Activated T-cell treated with anti-CD3 and anti-CD28 coated beads, Interleukin-2, amount 50 U/mL, for 24 hours (primary cell): ENCODE results near the gene GLRX5.
"Not testable (repeated sequence)": the region's sequence is repeated elsewhere in the genome, so short reads cannot be mapped to it uniquely, and the experiment has no call there.

ENCODE experiments used
- DNase-seq: peaks from one replicate; pipeline ENCODE4 v3.0.0-alpha.2; 2020
- H3K27ac Mint-ChIP-seq: 2 replicates; pipeline ENCODE4 v1.8.0; 2020; ENCODE audit warnings: mild to moderate bottlenecking, mixed read lengths
- H3K27me3 Mint-ChIP-seq: 2 replicates; pipeline ENCODE4 v1.8.0; 2020; ENCODE audit warnings: mixed read lengths
- H3K36me3 Mint-ChIP-seq: 2 replicates; pipeline ENCODE4 v1.8.0; 2020; ENCODE audit warnings: low read depth, mixed read lengths
- H3K4me1 Mint-ChIP-seq: 2 replicates; pipeline ENCODE4 v1.8.0; 2020; ENCODE audit warnings: low read depth, mixed read lengths
- H3K4me3 Mint-ChIP-seq: 2 replicates; pipeline ENCODE4 v1.8.0; 2020; ENCODE audit warnings: mild to moderate bottlenecking, moderate library complexity, mixed read lengths
- H3K9me3 Mint-ChIP-seq: 2 replicates; pipeline ENCODE4 v1.8.0; 2020; ENCODE audit warnings: mixed read lengths

The GLRX5 gene

GRCh38 chr14:95564060-95564459 is 29.2 kb downstream of the GLRX5 start:
- no peak overlapping the region for H3K27ac Mint-ChIP-seq
- no peaks in the 10 kb centered on the region for H3K9me3 Mint-ChIP-seq
- peaks cover 4% of the 10 kb centered on the region for H3K4me1 Mint-ChIP-seq

GRCh38 chr14:95569440-95569839 is 34.6 kb downstream of the GLRX5 start:
- Mint-ChIP-seq H3K36me3 (no peaks in the 10 kb centered on the region), H3K4me1 (no peaks in the 10 kb centered on the region), H3K27ac (no peak overlapping the region), H3K4me3 (no peak overlapping the region), H3K27me3 (peaks cover 5% of the 10 kb centered on the region), H3K9me3 (no peaks in the 10 kb centered on the region)
- no peak for DNase-seq

More at GRCh38 chr14:95564060-95564459, 29.2 kb downstream of the GLRX5 start:
- DNase-seq: no peak
- H3K27me3 Mint-ChIP-seq: peaks cover 13% of the 10 kb centered on the region
- no peak overlapping the region for H3K4me3 Mint-ChIP-seq
- H3K36me3 Mint-ChIP-seq: no peaks in the 10 kb centered on the region

DNA sequence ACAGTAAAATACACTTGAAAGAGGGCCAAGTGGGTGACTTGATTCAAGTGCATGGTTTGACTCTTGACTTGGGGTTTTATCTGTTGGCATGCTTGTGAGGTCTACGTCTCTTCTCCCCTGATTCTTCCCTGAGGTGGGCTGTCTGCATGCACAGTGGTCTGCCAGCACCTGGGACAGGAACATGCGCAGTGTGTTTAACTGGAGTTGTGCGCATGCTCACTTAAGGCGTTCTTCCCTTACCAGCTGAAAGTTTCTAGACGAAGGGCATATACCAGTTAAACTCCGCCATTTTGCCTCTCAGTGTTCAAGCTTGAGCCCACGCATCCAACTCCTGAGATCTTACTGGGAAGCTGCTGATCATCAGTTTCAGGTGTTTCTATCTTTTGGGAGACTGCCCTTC is 38.5 kb downstream of the GLRX5 start:
- peaks cover 22% of the 10 kb centered on the region for H3K27me3 Mint-ChIP-seq
- H3K9me3 Mint-ChIP-seq: no peaks in the 10 kb centered on the region
- no peak overlapping the region for H3K27ac Mint-ChIP-seq
- no peak overlapping the region for H3K4me3 Mint-ChIP-seq
- H3K36me3 Mint-ChIP-seq: no peaks in the 10 kb centered on the region
- no peak for DNase-seq
- no peaks in the 10 kb centered on the region for H3K4me1 Mint-ChIP-seq

DNA sequence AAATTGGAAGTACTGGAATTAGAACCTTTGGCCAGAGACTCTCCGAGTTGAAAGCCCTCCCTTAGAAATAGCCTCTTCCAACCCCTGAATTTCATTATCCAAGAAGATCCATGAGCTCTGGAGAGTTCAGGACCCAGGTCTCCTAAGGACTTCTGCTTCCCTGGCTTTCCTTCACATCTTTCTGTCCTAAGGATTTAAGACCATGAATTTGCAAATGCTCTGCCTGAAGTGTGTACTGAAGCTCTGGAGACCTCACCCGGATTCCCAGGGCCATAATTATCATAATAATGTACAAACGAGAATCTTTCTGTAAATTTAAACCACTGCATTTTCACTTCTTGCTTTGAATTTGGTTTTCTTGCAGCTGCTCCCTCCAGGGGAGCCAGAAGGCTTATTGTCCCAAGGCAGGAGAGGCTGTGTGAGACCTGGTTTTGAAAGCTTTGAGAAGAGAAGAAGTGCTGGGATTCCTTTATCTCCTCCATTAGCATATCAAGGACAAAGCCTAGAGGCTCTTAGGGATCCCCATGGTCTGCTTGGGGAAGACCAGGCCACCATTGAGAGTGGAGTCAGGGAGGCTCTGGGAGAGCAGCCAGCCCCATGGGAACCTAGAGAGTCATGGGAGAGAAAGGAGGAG is 41.1 kb downstream of the GLRX5 start:
- no peak for DNase-seq
- H3K27ac Mint-ChIP-seq: no peak overlapping the region
- H3K27me3 Mint-ChIP-seq: peaks cover 32% of the 10 kb centered on the region
- no peaks in the 10 kb centered on the region for H3K4me1 Mint-ChIP-seq
- H3K36me3 Mint-ChIP-seq: no peaks in the 10 kb centered on the region
- H3K9me3 Mint-ChIP-seq: no peaks in the 10 kb centered on the region
- H3K4me3 Mint-ChIP-seq: no peak overlapping the region

GRCh38 chr14:95577067-95577800 is 42.4 kb downstream of the GLRX5 start:
- H3K27me3 Mint-ChIP-seq: peaks cover 32% of the 10 kb centered on the region
- no peak for DNase-seq
- H3K4me1 Mint-ChIP-seq: no peaks in the 10 kb centered on the region
- H3K9me3 Mint-ChIP-seq: no peaks in the 10 kb centered on the region
- H3K4me3 Mint-ChIP-seq: no peak overlapping the region
- no peaks in the 10 kb centered on the region for H3K36me3 Mint-ChIP-seq
- H3K27ac Mint-ChIP-seq: no peak overlapping the region

DNA sequence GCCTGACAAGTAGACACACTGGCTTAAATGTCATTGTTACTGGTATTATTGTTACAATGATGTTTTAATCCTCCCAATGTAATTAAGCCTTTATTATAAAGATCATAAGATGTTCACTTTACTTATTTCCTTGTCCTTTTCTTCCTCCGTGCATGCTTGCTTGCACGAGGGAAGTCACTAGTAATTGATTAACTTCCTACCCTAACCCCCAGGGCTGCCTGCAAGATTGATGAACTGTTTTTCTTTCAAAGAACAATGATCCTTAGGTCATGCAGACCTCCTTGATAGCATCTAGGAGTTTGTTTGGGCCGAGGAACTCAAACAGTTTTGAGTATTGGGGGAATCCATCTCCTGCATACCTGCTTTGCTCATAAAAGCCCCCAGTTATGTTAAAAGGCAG is 43.0 kb downstream of the GLRX5 start:
- no peak for DNase-seq
- Mint-ChIP-seq H3K36me3 (no peaks in the 10 kb centered on the region), H3K9me3 (no peaks in the 10 kb centered on the region), H3K27ac (no peak overlapping the region), H3K4me3 (no peak overlapping the region), H3K27me3 (peaks cover 32% of the 10 kb centered on the region), H3K4me1 (no peaks in the 10 kb centered on the region)

GRCh38 chr14:95583836-95584617 is 49.2 kb downstream of the GLRX5 start:
- H3K4me3 Mint-ChIP-seq, H3K9me3 Mint-ChIP-seq, H3K4me1 Mint-ChIP-seq, H3K27ac Mint-ChIP-seq, H3K36me3 Mint-ChIP-seq, DNase-seq: not testable (repeated sequence)
- peaks cover 30% of the 10 kb centered on the region for H3K27me3 Mint-ChIP-seq

- H3K27ac Mint-ChIP-seq: no peak overlapping the region
- H3K4me3 Mint-ChIP-seq: no peak overlapping the region
These were observed 51.2 kb downstream of the GLRX5 start for GRCh38 chr14:95585953-95586620.

DNA sequence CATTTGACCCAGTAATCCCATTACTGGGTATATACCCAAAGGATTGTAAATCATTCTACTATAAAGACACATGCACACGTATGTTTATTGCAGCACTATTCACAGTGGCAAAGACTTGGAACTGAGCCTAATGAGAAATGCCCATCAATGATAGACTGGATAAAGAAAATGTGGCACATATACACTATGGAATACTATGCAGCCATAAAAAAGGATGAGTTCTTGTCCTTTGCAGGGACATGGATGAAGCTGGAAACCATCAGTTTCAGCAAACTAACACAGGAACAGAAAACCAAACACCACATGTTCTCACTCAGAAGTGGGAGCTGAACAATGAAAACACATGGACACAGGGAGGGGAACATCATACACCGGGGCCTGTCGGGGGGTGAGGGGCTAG is 56.3 kb downstream of the GLRX5 start:
- H3K27me3 Mint-ChIP-seq: peaks cover 17% of the 10 kb centered on the region
- H3K27ac Mint-ChIP-seq, H3K4me3 Mint-ChIP-seq, DNase-seq, H3K4me1 Mint-ChIP-seq, H3K9me3 Mint-ChIP-seq, H3K36me3 Mint-ChIP-seq: not testable (repeated sequence)

More at GRCh38 chr14:95585953-95586620, 51.2 kb downstream of the GLRX5 start:
- H3K36me3 Mint-ChIP-seq: no peaks in the 10 kb centered on the region
- DNase-seq: no peak
- H3K4me1 Mint-ChIP-seq: no peaks in the 10 kb centered on the region
- H3K9me3 Mint-ChIP-seq: peaks cover 6% of the 10 kb centered on the region
- peaks cover 24% of the 10 kb centered on the region for H3K27me3 Mint-ChIP-seq
